Measurements from ENCODE around the gene MEF2C. TPM values are rescaled to one million over a fixed set of nuclear protein-coding genes. Genes with fewer than 3 reads are reported as not detected.
"Not testable (repeated sequence)": the region's sequence is repeated elsewhere in the genome, so short reads cannot be mapped to it uniquely, and the experiment has no call there.

The MEF2C gene
- total and polyA plus RNA-seq, 2 experiments from 2014 or later = 0.97 to 1.6 TPM

DNA sequence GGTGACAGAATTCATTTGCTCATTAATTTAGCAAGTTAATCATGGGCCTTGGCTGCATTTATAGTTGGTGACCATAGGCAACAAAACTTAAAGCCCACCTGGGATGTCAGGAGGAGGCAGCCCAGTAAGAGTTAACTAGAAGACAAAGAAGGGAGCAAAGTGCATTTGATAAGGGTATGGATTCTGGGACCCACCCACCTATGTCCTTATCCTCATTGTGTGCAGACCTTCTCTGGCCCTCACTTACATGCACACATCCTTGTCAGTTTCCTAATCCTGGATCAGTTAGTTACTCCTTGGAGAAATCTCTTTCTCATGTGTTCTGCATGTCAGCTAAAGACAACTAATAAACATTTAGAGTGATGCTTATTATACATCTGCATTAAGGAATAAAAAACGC, 24.6 kb downstream of the MEF2C start:
- TF ChIP-seq POLR2AphosphoS5 (IDR thresholded peaks at IDR 0.05; ENCODE audit: low read depth) (no peak), EZH2 (IDR thresholded peaks at IDR 0.05; ENCODE audit: low read depth, unreplicated experiment) (no peak), EZH2phosphoT487 (IDR thresholded peaks at IDR 0.05; ENCODE audit: unreplicated experiment) (no peak)
- Histone ChIP-seq H3K27ac (ENCODE audit: low read depth) (no peak overlapping the region), H3K79me2 (replicated peaks; ENCODE audit: insufficient read depth) (no peaks in the 10 kb centered on the region), H3K4me1 (ENCODE audit: insufficient read depth) (no peaks in the 10 kb centered on the region), H3K36me3 (ENCODE audit: insufficient read depth) (0 out of 2 replicates have a peak, but pooled peaks cover 2% of the 10 kb centered on the region), H4K20me1 (replicated peaks; ENCODE audit: insufficient read depth) (no peaks in the 10 kb centered on the region), H3F3A (replicated peaks; ENCODE audit: low read depth) (no peaks in the 10 kb centered on the region), H2AFZ (no peak overlapping the region), H3K27me3 (ENCODE audit: insufficient read depth) (no peaks in the 10 kb centered on the region), H3K9me2 (ENCODE audit: insufficient read depth) (no peaks in the 10 kb centered on the region), H3K4me3 (no peak overlapping the region), H3K4me2 (no peak overlapping the region)
- Mint-ChIP-seq H3K9me3 (peaks cover 26% of the 10 kb centered on the region), H3K27me3 (ENCODE audit: insufficient read depth, low read depth, poor library complexity) (no peaks in the 10 kb centered on the region), H3K4me1 (no peaks in the 10 kb centered on the region), H3K36me3 (ENCODE audit: low read depth) (peaks cover 26% of the 10 kb centered on the region; the same call in 2 of the 3 replicates), H3K27ac (no peak overlapping the region), H3K4me3 (no peak overlapping the region)
- ATAC-seq (no peak), DNase-seq (ENCODE audit: low spot score) (no peak)

DNA sequence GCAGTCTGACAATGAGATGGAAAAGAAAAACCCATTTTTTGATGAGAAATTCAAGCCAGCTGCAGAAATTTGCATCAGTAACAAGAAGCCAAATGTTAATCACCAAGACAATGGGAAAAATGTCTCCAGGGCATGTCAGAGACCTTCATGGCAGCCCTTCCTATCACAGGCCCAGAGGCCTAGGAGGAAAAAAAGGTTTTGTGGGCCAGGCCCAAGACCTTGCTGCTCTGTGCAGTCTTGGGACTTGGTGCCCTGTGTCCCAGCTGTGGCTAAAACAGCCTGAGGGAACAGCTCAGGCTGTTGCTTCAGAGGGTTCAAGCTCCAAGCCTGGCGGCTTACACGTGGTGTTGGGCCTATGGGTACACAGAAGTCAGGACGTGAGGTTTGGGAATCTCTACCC, 26.6 kb downstream of the MEF2C start:
- ATAC-seq, H3K27ac Mint-ChIP-seq: not testable (repeated sequence)
- H3K9me3 Mint-ChIP-seq = peaks cover 26% of the 10 kb centered on the region

DNA sequence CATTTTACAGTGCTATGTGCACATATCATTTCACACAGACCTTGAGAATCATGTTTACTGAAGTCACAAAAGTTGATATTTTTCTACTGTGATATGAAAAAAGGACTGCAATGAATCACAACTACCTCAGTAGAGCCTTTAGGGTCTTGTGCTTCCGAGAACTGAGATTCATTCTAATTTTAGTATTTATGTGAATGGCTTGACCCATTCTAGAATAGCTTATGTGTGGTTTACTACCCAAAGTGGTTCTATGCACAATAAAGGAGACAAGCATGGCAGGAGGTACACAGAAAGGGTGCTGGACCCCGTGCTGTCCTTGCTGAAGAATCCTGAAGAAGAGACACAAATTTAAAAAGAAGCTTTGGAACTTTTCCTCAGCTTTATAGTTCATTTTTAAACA, 28.2 kb downstream of the MEF2C start:
- H3K9me3 Mint-ChIP-seq = peaks cover 26% of the 10 kb centered on the region
- no peak overlapping the region for H3K4me3 Mint-ChIP-seq
- no peak overlapping the region for H3K4me2 ChIP-seq
- no peaks in the 10 kb centered on the region for H3K4me1 Mint-ChIP-seq
- H3K27ac Mint-ChIP-seq = no peak overlapping the region
- H3K4me1 ChIP-seq (ENCODE audit: insufficient read depth) = no peaks in the 10 kb centered on the region
- H3K9me2 ChIP-seq (ENCODE audit: insufficient read depth) = 0 out of 2 replicates have a peak, but pooled peaks cover 3% of the 10 kb centered on the region
- no peaks in the 10 kb centered on the region for H4K20me1 ChIP-seq (replicated peaks; ENCODE audit: insufficient read depth)
- no peaks in the 10 kb centered on the region for H3K27me3 Mint-ChIP-seq (ENCODE audit: insufficient read depth, low read depth, poor library complexity)
- no peak for ATAC-seq
- no peak overlapping the region for H2AFZ ChIP-seq
- peaks cover 26% of the 10 kb centered on the region; the same call in 2 of the 3 replicates for H3K36me3 Mint-ChIP-seq (ENCODE audit: low read depth)
- H3K27me3 ChIP-seq (ENCODE audit: insufficient read depth) = no peaks in the 10 kb centered on the region
- DNase-seq (ENCODE audit: low spot score) = no peak
- no peak overlapping the region for H3K27ac ChIP-seq (ENCODE audit: low read depth)
- H3K79me2 ChIP-seq (replicated peaks; ENCODE audit: insufficient read depth) = no peaks in the 10 kb centered on the region
- no peak overlapping the region for H3K4me3 ChIP-seq
- H3K36me3 ChIP-seq (ENCODE audit: insufficient read depth) = 0 out of 2 replicates have a peak, but pooled peaks cover 2% of the 10 kb centered on the region
- TF ChIP-seq, protein P1, sequence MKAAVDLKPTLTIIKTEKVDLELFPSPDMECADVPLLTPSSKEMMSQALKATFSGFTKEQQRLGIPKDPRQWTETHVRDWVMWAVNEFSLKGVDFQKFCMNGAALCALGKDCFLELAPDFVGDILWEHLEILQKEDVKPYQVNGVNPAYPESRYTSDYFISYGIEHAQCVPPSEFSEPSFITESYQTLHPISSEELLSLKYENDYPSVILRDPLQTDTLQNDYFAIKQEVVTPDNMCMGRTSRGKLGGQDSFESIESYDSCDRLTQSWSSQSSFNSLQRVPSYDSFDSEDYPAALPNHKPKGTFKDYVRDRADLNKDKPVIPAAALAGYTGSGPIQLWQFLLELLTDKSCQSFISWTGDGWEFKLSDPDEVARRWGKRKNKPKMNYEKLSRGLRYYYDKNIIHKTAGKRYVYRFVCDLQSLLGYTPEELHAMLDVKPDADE (IDR thresholded peaks at IDR 0.05) = no peak
- no peaks in the 10 kb centered on the region for H3F3A ChIP-seq (replicated peaks; ENCODE audit: low read depth)

More for the DNA sequence above, 26.6 kb downstream of the MEF2C start:
- not testable (repeated sequence) for H3K4me1 Mint-ChIP-seq; H3K4me3 ChIP-seq; H2AFZ ChIP-seq; H3K27ac ChIP-seq (ENCODE audit: low read depth); H3K36me3 ChIP-seq (ENCODE audit: insufficient read depth); H3K27me3 Mint-ChIP-seq (ENCODE audit: insufficient read depth, low read depth, poor library complexity); H3K79me2 ChIP-seq (replicated peaks; ENCODE audit: insufficient read depth); H3K4me2 ChIP-seq; H4K20me1 ChIP-seq (replicated peaks; ENCODE audit: insufficient read depth); H3K9me2 ChIP-seq (ENCODE audit: insufficient read depth); H3F3A ChIP-seq (replicated peaks; ENCODE audit: low read depth); H3K4me1 ChIP-seq (ENCODE audit: insufficient read depth); DNase-seq (ENCODE audit: low spot score); H3K4me3 Mint-ChIP-seq; H3K27me3 ChIP-seq (ENCODE audit: insufficient read depth)
- peaks cover 26% of the 10 kb centered on the region; the same call in 2 of the 3 replicates for H3K36me3 Mint-ChIP-seq (ENCODE audit: low read depth)

DNA sequence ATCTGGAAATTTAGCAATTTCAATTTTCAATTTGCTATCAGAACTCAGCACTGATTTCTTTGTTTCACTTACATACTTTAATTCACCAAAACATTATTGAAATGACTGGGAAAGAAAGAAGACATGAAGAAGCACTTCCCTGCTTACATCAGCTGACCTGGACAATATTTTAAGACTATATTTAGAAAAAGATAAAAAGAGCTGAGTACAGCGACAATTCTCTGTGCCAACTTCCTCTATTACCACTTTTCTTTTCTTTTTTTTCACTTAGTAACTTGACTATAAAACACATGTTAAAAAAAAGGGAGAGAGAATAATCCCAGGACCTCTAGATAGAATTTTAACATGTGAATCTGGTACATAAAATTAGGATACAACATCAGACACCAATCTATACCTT, 35.6 kb downstream of the MEF2C start:
- no peak for ATAC-seq
- Mint-ChIP-seq H3K36me3 (ENCODE audit: low read depth) (no peaks in the 10 kb centered on the region), H3K27ac (no peak overlapping the region), H3K4me1 (no peaks in the 10 kb centered on the region), H3K9me3 (no peaks in the 10 kb centered on the region), H3K4me3 (no peak overlapping the region), H3K27me3 (ENCODE audit: insufficient read depth, low read depth, poor library complexity) (no peaks in the 10 kb centered on the region)
- DNase-seq (ENCODE audit: low spot score) = no peak
- H4K20me1 ChIP-seq (replicated peaks; ENCODE audit: insufficient read depth) = no peaks in the 10 kb centered on the region
- H3K27me3 ChIP-seq (ENCODE audit: insufficient read depth) = no peaks in the 10 kb centered on the region
- H3K36me3 ChIP-seq (ENCODE audit: insufficient read depth) = no peaks in the 10 kb centered on the region
- no peak overlapping the region for H3K27ac ChIP-seq (ENCODE audit: low read depth)
- H3K9me2 ChIP-seq (ENCODE audit: insufficient read depth) = no peaks in the 10 kb centered on the region
- no peak overlapping the region for H2AFZ ChIP-seq
- H3K4me1 ChIP-seq (ENCODE audit: insufficient read depth) = no peaks in the 10 kb centered on the region
- no peaks in the 10 kb centered on the region for H3K79me2 ChIP-seq (replicated peaks; ENCODE audit: insufficient read depth)
- no peak overlapping the region for H3K4me2 ChIP-seq
- no peaks in the 10 kb centered on the region for H3F3A ChIP-seq (replicated peaks; ENCODE audit: low read depth)
- H3K4me3 ChIP-seq = no peak overlapping the region
- TF ChIP-seq ZNF331 (CRISPR knock-in tag; IDR thresholded peaks at IDR 0.05; ENCODE audit: low read depth) = no peak
- TF ChIP-seq, protein P2, sequence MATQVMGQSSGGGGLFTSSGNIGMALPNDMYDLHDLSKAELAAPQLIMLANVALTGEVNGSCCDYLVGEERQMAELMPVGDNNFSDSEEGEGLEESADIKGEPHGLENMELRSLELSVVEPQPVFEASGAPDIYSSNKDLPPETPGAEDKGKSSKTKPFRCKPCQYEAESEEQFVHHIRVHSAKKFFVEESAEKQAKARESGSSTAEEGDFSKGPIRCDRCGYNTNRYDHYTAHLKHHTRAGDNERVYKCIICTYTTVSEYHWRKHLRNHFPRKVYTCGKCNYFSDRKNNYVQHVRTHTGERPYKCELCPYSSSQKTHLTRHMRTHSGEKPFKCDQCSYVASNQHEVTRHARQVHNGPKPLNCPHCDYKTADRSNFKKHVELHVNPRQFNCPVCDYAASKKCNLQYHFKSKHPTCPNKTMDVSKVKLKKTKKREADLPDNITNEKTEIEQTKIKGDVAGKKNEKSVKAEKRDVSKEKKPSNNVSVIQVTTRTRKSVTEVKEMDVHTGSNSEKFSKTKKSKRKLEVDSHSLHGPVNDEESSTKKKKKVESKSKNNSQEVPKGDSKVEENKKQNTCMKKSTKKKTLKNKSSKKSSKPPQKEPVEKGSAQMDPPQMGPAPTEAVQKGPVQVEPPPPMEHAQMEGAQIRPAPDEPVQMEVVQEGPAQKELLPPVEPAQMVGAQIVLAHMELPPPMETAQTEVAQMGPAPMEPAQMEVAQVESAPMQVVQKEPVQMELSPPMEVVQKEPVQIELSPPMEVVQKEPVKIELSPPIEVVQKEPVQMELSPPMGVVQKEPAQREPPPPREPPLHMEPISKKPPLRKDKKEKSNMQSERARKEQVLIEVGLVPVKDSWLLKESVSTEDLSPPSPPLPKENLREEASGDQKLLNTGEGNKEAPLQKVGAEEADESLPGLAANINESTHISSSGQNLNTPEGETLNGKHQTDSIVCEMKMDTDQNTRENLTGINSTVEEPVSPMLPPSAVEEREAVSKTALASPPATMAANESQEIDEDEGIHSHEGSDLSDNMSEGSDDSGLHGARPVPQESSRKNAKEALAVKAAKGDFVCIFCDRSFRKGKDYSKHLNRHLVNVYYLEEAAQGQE (IDR thresholded peaks at IDR 0.05; ENCODE audit: unreplicated experiment) = no peak
- no peak for TF ChIP-seq ZNF114 (CRISPR knock-in tag; IDR thresholded peaks at IDR 0.05)
- TF ChIP-seq, protein P3, sequence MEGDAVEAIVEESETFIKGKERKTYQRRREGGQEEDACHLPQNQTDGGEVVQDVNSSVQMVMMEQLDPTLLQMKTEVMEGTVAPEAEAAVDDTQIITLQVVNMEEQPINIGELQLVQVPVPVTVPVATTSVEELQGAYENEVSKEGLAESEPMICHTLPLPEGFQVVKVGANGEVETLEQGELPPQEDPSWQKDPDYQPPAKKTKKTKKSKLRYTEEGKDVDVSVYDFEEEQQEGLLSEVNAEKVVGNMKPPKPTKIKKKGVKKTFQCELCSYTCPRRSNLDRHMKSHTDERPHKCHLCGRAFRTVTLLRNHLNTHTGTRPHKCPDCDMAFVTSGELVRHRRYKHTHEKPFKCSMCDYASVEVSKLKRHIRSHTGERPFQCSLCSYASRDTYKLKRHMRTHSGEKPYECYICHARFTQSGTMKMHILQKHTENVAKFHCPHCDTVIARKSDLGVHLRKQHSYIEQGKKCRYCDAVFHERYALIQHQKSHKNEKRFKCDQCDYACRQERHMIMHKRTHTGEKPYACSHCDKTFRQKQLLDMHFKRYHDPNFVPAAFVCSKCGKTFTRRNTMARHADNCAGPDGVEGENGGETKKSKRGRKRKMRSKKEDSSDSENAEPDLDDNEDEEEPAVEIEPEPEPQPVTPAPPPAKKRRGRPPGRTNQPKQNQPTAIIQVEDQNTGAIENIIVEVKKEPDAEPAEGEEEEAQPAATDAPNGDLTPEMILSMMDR (conservative IDR thresholded peaks at IDR 0.05; ENCODE audit: low read depth in 2 of 2) = no peak
- TF ChIP-seq CREB1 (CRISPR knock-in tag; IDR thresholded peaks at IDR 0.05; ENCODE audit: low read depth) = no peak
